Anterior cingulate cortex (tissue), 58 donors: ENCODE measurements around the gene ALPI.
A peak's percentile ranks its signal among the peaks of the same experiment; 100 is the strongest.
"Not testable (repeated sequence)": the region's sequence is repeated elsewhere in the genome, so short reads cannot be mapped to it uniquely, and the experiment has no call there.

Experiments used
- DNase-seq, 58 donors: peaks; one replicate each; lab custom pipeline; 2025; lab: John Stamatoyannopoulos, UW

Gene ALPI

DNA sequence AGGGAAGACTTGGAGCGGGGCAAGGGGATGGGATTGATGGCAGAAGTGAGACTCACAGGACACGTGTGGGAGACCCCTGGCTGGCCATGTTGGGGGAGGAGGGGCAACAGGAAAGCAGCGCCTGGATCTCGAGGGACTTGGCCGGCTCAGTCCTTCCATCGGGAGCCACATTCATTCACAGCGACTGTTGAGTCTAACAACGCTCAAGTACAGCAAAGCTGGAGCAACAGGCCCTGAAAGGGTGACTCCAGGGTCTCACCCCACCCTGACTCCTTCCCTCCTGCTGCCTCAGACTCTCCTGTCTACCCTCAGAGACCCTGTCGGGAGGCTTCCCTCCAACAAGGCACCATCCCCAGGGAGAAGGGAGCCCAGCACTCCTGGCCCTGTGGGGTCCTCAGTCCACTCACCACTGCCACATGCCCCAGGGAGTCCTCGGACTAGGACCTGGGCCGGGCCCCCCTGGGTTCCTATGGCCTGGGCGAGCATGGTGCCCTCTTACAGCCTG lies 14.8 kb upstream of the ALPI start:
- DNase-seq = no peak

DNA sequence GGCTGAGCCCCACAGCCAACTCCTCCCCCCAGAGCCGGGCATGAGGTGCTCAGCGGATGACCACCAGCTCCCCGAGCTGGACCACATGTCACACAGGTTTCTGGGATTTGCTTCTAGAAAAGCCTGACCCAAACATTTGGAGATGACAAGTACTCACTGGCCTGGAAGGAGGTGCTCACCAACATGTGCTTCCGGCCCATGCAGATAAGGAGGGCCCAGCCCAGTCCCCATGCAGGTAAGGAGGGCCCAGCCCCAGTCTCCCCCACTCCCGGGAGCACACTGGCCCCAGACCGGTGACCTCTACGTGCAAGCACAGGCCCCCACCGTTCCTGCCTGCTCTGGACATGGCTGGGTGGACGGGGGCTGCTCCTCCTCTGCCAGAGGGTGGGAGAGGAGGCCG lies 14.0 kb upstream of the ALPI start:
- not testable (repeated sequence) for DNase-seq

DNA sequence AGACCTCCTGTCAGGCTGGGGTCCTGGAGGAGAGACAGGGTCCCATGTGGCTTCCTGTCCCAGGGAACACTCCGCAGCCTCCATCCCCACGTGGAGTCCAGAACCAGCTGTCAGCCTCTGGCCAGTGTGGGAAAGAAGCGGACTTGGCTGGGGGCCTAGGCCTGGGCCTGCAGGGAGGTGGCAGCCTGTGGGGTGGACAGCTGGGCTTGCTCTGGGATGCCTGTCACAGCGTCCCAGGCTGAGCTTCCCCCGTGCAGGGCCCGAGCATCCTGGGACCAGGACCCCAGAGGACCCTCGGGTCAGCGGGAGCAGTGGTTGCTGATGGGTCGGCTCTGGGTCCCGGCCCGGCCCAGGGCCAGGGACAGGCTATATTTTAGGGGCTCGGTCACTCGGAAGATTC lies 13.5 kb upstream of the ALPI start:
- DNase-seq = not testable (repeated sequence)

DNA sequence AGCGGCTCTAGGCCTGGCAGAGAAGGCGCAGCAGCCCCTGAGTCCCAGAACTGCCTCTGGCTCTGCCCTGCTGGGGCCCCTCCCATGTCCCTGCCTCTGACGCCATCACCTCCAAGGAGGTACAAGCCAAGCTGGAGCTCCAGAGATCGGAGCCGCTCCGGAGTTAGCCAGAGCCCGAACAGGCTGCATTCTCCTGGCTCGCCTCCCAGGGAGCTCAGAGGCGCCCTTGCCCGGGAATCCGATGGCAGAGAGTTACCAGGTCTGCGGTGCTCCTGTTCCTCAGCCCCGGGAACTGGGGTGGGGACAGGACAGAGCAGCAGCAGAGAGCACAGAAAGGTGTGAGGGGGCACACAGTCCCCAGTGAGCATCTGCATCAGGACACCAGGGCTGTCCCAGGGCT lies 12.9 kb upstream of the ALPI start:
- not testable (repeated sequence) for DNase-seq

DNA sequence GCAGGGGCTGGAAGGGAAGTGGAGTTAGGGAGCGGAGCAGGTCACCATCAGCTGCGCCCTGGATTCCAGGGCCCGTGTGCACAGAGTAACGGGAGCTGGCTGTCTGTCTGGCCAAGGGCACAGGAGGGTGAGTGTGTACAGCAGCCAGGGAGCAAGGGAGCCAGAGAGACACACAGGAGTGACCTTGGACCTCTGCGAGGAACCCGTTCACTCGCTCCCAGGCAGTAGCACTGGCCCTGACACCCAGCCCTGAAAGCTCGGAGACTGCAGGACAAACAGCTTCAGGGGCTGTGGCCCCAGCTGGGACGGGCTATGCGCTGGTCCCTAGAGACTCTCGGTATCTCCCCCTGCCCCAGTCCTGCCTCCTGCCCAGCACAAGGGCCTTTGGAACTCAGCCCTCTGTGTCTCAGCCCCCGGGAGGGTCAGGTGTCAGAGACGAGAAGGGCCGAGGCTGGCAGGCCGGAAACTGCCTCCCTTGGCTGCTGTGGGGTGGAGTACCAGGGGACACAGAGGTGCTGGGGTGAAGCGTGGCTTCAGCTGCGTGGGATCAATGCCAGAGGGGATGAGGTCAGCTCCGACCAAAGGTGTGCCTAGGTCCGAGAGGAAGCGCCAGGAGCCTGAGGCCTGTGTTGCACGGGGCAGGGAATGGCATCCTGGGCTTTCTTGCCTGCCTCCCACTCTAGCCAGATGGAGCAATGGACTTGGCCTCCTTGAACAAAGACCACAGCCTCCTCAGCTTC lies 12.1 kb upstream of the ALPI start:
- not testable (repeated sequence) for DNase-seq

DNA sequence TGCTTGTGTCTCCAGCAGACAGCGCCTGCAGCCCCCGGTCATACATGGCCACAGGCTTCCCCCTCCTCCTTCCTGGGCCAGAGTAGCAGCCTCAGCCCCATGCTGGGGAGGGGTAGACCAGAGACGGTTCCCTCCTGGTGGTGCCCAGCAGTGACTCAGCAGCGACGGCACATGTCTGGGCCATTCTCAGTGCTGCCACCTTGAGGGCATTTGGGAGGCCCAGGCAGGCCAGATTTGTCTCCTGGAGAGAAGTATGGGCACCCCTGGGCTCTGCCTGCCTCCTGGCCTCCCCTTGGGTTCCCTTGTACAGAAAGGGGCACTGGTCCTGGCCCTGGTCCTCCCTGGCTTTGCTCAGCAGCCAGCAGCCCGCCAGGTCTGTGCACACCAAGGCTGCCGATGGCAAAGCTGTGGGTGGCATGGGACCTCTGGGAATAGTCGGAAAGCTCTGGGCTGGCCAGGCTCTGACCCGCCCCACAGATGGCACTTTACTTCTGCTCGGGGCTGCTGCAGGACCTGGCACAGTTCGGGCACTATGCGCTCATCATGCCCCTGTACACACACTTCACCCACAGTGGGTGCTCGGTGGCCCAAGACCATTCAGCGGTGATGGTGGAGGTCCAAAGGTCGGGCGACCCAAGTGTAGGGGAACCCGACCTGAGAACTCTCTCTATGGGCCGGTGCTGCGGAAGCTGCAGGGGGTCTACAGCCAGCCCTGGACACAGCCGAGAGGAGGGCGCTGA lies 11.4 kb upstream of the ALPI start:
- peak in 3 of 58 donors; percentile 4 to 26 (median 10) for DNase-seq

DNA sequence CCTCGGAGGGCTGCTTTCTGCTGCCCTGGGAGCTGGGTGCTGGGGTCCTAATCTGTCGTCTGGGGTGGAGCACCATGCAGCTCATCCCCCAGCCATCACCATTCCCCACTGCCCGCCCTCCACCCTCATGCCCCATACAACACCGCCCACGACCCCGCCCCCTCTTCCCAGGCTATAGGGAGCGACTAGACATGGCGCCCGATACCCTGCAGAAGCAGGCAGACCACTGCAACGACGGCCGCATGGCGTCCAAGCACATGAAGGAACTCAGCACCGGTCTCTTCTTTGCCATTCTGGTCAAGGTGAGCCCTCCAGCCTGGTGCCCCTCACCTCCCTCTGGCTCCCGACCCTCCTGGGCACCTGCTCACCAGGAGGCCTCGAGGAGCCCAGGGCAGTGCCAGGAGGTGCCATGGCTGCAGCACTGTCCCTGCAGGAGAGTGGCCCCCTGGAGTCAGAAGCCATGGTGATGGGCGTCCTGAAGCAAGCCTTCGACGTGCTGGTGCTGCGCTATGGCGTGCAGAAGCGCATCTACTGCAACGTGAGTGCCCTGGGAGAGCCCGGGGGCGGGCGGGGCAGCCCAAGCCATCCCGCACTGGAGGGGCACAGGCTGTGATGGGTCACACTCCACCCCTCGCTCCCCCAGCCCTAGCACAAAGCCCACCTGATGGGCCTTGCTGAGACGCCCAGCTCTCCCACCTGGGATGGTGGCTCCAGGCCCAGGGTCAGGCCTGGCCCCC lies 10.6 kb upstream of the ALPI start:
- not testable (repeated sequence) for DNase-seq

DNA sequence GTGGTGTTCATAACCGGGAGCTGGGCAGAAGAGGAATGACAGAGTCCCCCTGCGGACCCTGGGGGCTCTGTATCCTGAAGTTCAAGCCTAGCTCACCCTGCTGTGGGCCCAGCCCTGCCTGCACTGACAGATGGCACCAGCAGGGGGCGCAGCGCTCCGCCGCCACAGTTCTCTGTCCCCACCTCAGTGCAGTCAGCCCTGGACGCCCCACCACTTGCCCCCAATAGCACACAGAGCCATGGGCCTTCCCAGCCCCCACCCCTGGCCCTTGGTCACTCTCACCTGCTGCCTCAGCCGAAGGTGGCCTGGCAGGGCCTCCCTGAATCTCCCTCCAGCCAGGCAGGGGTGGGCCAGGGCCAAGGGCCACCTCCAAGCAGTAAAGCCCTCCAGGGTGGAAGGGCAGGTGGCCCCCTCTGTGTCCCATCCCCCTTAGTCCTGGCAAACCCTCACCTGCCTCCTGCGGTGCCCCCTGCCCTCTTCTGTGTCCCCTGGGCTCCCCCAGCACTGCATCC lies 9.6 kb upstream of the ALPI start:
- DNase-seq = not testable (repeated sequence)

DNA sequence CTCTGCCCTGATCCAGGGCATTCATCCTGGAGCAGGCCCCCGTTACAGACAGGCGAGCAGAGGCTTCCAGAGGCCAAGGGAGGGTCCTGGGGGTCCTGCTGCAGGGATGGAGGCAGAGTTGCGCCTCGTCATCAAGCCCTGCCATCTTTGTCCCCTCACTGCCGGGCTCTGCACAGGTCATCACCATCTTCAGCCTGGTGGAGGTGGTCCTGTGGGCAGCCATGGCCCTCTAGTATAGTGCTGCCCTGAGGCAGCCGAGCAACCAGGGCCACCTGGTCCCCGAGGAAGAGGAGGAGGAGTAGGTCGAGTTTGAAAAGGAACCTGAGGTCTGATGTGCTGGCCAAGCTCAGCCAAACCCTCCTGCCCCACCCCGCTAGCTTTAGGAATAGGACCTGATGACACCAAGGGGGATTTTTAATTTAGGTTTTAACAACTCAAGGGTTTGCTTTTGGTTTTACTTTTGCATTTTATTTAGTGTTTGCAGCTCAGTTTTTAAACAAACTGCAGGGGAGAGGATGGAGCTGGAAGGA lies 8.8 kb upstream of the ALPI start:
- DNase-seq = no peak

DNA sequence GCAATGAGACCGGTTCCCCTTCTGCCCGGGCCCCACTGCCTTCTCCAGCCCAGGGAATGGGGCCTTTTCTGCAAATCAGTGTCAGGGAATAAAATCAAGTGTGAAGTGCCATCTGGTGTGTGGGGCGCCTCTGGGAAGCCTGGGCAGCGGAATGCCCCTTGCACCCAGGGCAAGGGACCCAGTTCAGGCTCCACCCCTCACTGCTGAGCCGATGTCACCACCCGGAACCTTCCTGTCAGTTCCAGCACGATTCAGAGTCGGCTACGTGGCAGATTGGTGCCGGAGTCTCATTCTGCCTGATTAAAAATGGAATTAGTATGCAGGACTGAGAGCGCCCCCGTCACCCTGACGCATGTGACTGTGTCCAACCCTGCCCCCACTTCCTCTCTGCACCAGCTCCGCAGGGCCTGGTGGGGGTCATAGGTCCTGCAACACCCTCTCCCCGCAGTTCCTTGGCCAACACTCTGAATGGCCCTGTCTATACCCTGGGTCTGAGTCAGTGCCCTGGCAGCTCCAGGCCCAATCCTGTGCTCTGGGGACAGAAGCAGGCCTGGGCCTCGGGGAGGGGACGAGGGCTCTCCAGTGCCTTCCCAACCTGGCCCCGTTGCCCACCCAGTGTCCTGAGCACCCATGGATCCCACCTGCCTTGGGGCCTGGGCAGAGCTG lies 8.2 kb upstream of the ALPI start:
- peak in 17 of 58 donors; percentile 6 to 73 (median 36) for DNase-seq

DNA sequence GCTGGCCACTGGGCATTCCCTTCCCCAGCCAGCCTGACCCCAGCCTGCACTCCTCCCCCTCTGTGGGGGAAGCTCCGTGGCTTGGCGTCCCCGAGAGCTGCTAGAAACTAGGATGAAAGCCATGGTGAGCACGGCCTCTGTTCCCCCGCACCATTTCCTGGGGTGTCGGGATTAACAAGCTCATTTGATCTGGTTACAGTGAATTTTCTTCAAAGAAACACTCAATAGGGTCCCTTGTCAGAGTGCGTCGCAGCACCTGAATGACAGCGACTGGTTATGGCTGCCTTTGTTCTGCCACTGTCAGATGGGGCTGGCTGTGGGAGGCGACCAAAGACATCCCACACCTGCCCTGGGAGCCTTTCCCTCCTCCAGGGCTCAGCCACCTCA lies 7.7 kb upstream of the ALPI start:
- peak in 6 of 58 donors; percentile 16 to 73 (median 28) for DNase-seq

DNA sequence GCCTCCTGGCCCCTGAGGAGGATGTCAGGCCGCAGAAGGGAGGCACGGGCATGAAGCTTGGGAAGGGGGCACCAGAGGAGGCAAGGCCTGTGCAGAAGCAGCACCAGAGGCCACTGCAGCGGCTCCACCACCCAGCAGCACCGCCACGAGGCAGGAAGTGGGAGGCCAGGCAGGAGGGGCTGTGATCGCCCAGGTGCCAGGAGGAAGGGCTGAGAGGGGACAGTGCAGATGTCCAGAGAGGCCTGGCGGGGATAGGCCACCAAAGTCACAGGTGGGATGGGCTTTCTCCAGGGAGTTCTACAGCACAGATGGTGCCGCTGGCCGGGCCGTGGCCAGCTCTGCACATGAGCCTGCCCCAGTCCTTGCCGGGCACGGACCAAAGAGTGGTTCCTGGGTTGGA lies 6.0 kb upstream of the ALPI start:
- DNase-seq = no peak

DNA sequence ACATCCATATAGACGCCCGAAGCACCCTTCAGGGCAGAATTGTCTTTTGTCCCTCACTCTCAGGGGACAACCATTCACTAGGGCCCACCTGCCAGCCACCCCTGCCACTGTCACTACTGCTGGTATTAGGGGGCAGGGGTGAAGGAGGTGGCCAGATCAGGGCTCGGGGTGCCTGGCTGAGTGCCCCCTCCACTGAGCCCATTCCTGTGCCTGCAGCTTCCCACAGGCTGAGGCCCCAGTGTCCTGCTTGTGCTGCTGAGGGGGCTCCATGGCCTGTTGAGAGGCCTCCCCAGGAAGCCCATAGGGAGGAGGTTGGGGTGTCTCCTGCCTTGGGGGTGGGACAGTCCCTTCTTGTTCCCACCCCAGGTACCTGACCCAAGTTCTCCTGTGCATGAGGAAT lies 4.3 kb upstream of the ALPI start:
- not testable (repeated sequence) for DNase-seq

DNA sequence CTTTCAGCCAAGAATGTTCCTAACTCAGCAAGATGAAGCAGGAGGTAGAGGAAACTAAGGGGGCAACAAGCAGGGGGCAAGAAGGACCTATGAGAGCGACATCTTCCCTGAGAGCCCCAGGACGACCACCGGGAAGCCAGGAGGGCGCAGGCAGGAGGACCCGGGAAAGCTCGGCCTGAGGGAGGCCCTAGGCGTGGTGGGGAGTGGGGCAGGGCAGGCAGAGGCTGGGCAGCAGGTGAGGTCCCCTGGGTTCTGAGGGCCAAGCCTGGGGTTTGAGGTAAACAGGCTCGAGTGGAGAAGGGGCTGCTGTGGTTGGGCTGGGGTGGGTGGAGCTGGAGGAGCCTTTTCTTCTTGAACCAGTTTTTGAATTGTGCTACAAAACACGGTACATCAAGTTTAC lies 1.3 kb upstream of the ALPI start:
- no peak for DNase-seq

DNA sequence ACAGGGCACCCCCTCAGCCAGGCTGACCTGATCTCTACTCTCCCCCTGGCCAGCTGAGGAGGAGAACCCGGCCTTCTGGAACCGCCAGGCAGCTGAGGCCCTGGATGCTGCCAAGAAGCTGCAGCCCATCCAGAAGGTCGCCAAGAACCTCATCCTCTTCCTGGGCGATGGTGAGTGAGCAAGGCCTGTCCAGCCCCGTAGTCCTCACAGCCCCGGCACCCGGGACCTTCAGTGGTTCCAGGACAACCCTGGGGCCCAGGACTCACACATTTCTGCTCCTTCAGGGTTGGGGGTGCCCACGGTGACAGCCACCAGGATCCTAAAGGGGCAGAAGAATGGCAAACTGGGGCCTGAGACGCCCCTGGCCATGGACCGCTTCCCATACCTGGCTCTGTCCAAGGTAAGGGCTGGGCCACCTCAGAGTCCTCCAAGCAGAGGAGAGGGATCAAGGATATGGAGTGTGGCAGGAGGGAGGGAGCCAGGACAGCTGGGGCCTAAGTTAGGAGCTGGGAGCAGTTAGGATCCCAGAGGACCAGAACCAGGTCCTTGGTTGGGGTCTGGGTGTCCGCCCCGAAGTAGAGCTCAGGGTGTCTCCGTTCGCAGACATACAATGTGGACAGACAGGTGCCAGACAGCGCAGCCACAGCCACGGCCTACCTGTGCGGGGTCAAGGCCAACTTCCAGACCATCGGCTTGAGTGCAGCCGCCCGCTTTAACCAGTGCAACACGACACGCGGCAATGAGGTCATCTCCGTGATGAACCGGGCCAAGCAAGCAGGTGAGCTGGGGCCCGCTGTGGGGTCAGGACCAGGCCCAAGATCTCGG lies 555 bp downstream of the ALPI start:
- DNase-seq = no peak

DNA sequence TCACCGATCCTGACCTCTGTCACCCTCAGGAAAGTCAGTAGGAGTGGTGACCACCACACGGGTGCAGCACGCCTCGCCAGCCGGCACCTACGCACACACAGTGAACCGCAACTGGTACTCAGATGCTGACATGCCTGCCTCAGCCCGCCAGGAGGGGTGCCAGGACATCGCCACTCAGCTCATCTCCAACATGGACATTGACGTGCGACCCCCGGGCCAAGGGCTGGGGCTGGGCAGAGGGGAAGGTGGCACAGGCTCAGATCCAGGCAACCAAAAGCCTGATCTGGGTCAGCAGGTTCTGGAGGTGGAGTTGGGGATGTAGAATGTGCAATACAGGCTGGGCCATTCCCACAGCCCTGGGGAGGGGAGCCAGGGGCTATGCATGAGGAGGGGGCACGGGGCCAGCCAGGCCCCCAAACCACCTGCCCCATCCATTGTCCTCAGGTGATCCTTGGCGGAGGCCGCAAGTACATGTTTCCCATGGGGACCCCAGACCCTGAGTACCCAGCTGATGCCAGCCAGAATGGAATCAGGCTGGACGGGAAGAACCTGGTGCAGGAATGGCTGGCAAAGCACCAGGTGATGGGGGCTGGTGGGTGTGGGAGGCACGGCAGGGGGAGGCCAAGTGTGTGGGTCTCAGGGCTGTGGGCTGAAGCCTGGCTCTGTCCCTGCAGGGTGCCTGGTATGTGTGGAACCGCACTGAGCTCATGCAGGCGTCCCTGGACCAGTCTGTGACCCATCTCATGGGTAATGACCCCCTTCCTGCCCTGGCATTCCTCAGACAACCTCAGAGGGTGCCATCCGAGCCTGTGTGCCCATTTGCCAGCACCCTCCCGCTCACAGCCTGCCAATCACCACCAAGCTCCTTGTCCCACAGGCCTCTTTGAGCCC lies 1.4 kb downstream of the ALPI start:
- DNase-seq = no peak

DNA sequence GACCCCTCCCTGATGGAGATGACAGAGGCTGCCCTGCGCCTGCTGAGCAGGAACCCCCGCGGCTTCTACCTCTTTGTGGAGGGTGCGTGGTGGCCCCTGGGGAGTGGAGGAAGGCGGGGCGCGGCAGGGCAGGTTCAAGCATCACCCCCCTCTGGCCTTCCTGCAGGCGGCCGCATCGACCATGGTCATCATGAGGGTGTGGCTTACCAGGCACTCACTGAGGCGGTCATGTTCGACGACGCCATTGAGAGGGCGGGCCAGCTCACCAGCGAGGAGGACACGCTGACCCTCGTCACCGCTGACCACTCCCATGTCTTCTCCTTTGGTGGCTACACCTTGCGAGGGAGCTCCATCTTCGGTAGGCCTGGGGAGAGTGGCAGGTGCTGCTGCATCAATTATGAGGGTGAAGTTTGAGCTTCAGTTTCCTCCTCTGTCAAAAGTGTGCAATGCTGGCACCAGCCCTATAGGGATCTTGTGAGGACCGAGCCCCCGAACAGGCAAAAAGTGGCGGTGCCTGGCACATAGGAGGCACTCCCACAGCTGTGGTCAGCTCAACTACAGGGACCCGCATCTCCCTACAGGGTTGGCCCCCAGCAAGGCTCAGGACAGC lies 2.2 kb downstream of the ALPI start:
- no peak for DNase-seq
